AG04449 (cell line): ENCODE measurements around the gene SEMA4A.

ENCODE experiments used
- CTCF ChIA-PET: fragments of 350-600 bp; formaldehyde crosslinking; extraction: SDS; loops from one replicate; lab custom pipeline; 2021; ENCODE audit warnings: antibody characterized with exemption; lab: Yijun Ruan, JAX
- POLR2A ChIA-PET: fragments of 400-600, 350-600 bp; formaldehyde crosslinking; extraction: SDS; loops from one replicate; lab custom pipeline; 2020; ENCODE audit warnings: antibody characterized with exemption, inconsistent platforms; lab: Yijun Ruan, JAX
- DNase-seq: peaks from one replicate; pipeline ENCODE4 v3.0.0-alpha.2; 2010; ENCODE audit warnings: low read depth, low spot score
- H3K4me3 ChIP-seq: 2 replicates; pipeline ENCODE4 v1.5.1; 2011; ENCODE audit warnings: low read depth, mild to moderate bottlenecking, control low read depth, low read length
- CTCF ChIP-seq: IDR thresholded peaks from one replicate; pipeline ENCODE4 v1.5.1; 2011; ENCODE audit warnings: mild to moderate bottlenecking, moderate library complexity, low read length, control low read depth, inconsistent platforms; ENCODE audit not compliant: insufficient read depth; ENCODE audit errors: missing control alignments

SEMA4A gene

DNA sequence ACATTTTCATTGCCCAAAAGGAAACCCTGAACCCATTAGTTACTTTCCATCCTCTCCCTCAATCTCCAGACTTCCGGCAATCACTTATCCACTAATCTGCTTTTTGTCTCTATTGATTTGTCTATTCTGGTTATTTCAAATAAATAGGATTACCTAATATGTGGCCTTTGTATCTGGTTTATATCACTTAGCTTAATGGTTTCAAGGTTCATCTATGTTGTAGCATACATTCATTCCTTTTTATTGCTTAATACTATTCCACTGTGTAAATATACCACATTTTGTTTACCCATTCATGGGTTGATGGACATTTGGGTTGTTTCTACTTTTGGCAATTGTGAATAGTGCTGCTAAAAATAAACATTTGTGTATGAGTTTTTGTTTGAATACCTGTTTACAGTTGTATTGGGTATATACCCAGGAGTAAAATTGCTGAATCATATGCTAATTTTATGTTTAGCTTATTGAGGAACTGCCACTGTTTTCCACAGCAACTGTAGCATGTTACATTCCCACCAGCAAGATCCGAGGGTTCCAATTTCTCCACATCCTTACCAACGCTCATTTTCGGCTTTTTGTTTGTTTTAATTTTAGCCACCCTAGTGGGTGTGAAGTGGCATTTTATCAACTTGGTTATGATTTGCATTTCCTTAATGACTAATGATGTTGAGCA, 38.0 kb downstream of the SEMA4A start:
- POLR2A ChIA-PET = no interaction called here
- CTCF ChIA-PET = no interaction called here
- H3K4me3 ChIP-seq = no peak overlapping the region
- DNase-seq = no peak
- no peak for TF ChIP-seq CTCF

- no peak for TF ChIP-seq CTCF
- ChIA-PET POLR2A (interaction anchor here (1.3 to 1.7 kb wide), 2 partner anchors 16 to 20 kb away, joined by 3 to 19 read pairs; partner anchors contain the start of gene PMF1), CTCF (interaction anchor here (0.8 to 2.4 kb wide), 9 partner anchors 16 to 103 kb away, joined by 3 to 16 read pairs (median 7); partner anchors contain the start of gene PMF1)
- peak overlapping the region; percentile 68 for H3K4me3 ChIP-seq
- DNase-seq = no peak
These were observed 39.8 kb downstream of the SEMA4A start for GRCh38 chr1:156193208-156193487.

DNA sequence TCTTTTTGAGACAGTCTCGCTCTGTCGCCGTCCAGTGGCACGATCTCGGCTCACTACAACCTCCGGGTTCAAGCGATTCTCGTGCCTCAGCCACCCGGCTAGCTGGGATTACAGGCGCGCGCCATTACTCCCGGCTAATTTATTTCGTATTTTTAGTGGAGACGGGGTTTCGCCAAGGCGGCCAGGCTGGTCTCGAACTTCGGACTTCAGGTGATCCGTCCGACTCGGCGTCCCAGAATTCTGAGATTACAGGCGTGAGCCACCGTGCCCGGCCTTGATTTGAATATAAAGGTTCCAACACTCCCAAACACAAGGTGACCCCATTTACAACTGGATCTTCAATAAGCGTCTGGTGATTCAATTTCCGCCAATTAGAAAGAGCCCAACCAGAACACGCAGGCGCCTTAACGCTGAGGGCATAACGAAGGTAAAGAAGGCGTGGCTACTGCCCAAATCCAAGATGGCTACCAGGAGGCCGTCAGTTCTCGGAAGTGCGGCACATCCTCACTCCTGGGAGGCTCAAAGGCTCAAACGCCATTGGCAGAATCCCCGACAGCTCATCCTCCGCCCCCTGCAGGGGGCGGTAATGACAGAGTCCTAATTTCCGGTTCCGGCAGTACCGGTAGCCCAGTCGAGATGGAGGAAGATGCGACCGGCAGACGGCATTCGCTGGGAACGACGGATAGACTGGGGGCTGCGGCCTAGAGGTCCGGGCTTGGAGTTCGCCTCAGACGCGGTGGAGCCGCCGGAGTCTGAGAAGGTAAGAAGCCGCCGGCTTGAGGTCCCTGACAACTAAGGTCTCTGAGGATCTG, 40.3 kb downstream of the SEMA4A start, which contains the start of gene SLC25A44:
Gene SLC25A44 (plus strand): TSS at position 617 of the 812 bp plus-strand sequence. CDS start 5,744 bp downstream, outside the sequence.
- TF ChIP-seq CTCF = peak; percentile 42
- CTCF ChIA-PET = interaction anchor here (0.6 to 2.4 kb wide), 15 partner anchors 9 to 129 kb away, joined by 3 to 16 read pairs (median 4); partner anchors contain the start of gene PMF1
- POLR2A ChIA-PET = interaction anchor here (0.8 to 1.7 kb wide), 4 partner anchors 16 to 36 kb away, joined by 3 to 19 read pairs (median 3); partner anchors contain the start of gene PMF1
- H3K4me3 ChIP-seq = peak within 1 kb of the TSS; percentile 98
- peak; percentile 94 for DNase-seq

DNA sequence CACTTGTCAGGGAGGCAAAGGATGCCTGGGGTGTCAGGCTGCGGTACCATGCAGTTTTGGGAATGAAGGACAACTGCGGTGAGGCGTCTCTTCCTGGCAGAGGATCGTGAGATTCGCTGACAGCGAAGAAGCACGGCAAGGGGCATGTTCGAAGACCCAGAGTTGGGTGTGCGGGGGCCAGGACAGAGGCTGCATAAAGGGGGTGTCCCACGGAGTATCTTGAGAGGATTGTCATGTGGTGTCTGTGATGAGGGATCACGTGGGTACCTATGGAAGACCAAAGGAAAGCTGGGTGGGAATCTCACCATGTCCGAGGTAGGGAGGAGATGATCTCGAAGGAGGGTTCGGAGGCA, 40.9 kb downstream of the SEMA4A start:
- no peak for TF ChIP-seq CTCF
- CTCF ChIA-PET = interaction anchor here (0.6 to 2.4 kb wide), 11 partner anchors 9 to 129 kb away, joined by 3 to 16 read pairs (median 4); partner anchors contain the start of gene PMF1
- H3K4me3 ChIP-seq = peak overlapping the region; percentile 98
- no peak for DNase-seq
- POLR2A ChIA-PET = interaction anchor here (0.8 to 1.7 kb wide), 5 partner anchors 15 to 49 kb away, joined by 3 to 19 read pairs (median 3); partner anchors contain the start of gene PMF1

DNA sequence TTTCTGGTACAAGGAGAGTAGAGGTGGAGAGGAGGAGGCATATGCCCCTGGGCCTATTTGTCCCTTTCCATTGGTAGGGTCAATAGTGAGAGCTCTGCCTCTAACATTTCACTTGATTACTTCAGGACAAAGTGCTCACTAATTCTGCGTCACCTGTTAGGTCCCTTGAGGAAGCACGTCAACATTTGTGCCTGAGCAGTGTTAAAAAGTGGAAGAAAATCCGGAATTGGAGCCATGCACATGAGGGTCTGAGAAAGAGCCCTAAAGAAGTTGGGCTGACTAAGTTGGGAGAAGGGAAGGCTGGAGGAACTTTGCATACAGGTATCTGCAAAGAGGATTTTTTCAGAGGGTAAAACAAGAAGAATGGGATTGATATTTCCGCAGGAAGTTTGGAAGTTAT, 42.5 kb downstream of the SEMA4A start:
- no peak for DNase-seq
- ChIA-PET CTCF (interaction anchor here (1.0 to 1.4 kb wide), 3 partner anchors 9 to 85 kb away, joined by 3 to 4 read pairs (median 3); no protein-coding TSS in a partner anchor), POLR2A (no interaction called here)
- TF ChIP-seq CTCF = no peak
- H3K4me3 ChIP-seq = no peak overlapping the region

- H3K4me3 ChIP-seq = no peak overlapping the region
- ChIA-PET CTCF (interaction anchor here (1.0 to 1.8 kb wide), 4 partner anchors 9 to 84 kb away, joined by 3 to 9 read pairs (median 4); no protein-coding TSS in a partner anchor), POLR2A (interaction anchor here (2.9 kb wide), 1 partner anchor 16 kb away, joined by 8 read pairs; the partner anchor contains the start of gene PMF1)
- TF ChIP-seq CTCF = no peak
- DNase-seq = no peak
These were observed 43.1 kb downstream of the SEMA4A start for GRCh38 chr1:156196445-156196844.
